GM12865 (cell line): ENCODE data around the gene TECPR2.

Experiments used
- DNase-seq: peaks from one replicate; pipeline ENCODE4 v3.0.0; 2010; ENCODE audit warnings: low read depth
- H3K4me3 ChIP-seq: 2 replicates; pipeline ENCODE4 v1.5.1; 2011; ENCODE audit warnings: mild to moderate bottlenecking, low read depth, low read length, control low read depth
- CTCF ChIP-seq: IDR thresholded peaks from 2 replicates; pipeline ENCODE4 v1.5.1; 2011; ENCODE audit warnings: low read length, control low read depth, low read depth, inconsistent platforms; ENCODE audit not compliant: insufficient read depth; ENCODE audit errors: missing control alignments

Gene TECPR2

GRCh38 chr14:102485693-102486512, 123.2 kb downstream of the TECPR2 start:
- H3K4me3 ChIP-seq: no peak overlapping the region
- TF ChIP-seq CTCF: no peak
- DNase-seq: no peak

DNA sequence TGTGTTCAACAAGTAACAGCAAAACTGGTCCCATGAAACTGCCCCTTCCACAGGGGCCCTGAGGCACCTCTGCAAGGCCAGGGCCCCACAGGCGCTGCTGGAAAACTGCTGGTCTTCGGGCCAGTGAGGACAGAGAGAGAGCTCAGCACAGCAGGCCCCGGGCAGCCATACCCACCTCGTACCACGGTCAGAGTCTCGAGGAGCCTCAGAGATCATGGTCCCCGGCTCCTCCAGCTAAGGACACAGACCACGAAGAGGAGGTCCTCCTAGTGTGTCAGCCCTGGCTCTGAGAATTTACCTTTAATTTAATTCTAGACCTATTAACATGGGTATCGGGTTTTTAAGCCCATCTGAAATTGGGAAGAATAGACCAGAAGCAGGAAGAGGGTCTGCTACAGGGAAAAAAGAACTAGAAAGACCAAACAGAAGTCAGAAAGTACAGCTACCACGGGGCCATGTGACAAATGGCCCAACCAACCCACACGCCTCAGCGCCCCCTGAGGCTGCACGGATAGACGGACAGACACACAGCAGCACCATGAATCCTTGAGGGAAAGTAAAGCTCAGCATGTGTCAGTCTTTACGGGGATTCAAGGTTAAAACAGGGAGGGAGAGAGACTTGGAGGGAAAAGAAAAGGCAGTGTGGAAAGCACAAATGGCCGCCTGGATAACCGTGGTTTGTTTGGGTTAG, 123.9 kb downstream of the TECPR2 start:
- H3K4me3 ChIP-seq: no peak overlapping the region
- DNase-seq: no peak
- TF ChIP-seq CTCF: no peak

DNA sequence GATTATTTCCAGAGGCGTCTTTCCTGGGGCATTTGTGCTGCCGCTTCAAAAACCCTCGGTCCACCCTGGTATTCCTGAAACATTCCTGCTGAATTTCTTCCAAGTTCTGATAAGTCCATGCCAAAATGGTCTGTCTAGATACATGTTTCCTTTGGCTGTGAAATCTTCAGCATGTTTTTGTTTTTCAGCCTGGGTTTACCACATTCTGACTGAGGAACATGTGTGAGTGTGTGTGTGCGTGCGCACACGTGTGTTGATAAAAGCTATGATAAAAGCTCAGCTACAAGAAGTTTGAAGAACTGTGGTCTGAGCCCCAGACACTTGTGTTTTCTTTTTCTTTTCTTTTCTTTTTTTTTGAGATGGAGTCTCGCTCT, 124.5 kb downstream of the TECPR2 start:
- H3K4me3 ChIP-seq: no peak overlapping the region
- DNase-seq: no peak
- TF ChIP-seq CTCF: no peak

DNA sequence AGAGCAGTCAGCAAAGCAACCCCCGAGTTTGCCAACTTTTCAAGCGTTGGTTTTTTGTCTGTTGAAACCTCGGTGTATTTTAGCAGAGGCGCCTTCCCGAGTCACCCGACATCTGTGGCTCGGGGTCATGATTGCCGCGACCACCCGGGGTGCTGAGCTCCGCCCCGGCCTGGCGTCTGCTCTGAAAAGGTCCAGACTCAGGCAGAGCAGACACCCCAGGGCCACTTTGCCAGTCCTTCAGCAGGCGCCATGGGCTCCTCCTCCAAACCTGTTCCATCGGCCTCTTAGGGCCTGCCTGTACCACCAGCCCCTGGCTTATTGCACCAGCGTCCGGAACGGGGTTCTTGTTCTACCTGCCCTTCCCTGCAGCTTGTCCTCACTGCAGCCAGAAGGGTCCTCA, 127.7 kb downstream of the TECPR2 start:
- DNase-seq: no peak
- TF ChIP-seq CTCF: no peak
- H3K4me3 ChIP-seq: no peak overlapping the region

GRCh38 chr14:102491366-102491765, 128.6 kb downstream of the TECPR2 start:
- TF ChIP-seq CTCF: no peak
- no peak for DNase-seq
- H3K4me3 ChIP-seq: no peak overlapping the region

DNA sequence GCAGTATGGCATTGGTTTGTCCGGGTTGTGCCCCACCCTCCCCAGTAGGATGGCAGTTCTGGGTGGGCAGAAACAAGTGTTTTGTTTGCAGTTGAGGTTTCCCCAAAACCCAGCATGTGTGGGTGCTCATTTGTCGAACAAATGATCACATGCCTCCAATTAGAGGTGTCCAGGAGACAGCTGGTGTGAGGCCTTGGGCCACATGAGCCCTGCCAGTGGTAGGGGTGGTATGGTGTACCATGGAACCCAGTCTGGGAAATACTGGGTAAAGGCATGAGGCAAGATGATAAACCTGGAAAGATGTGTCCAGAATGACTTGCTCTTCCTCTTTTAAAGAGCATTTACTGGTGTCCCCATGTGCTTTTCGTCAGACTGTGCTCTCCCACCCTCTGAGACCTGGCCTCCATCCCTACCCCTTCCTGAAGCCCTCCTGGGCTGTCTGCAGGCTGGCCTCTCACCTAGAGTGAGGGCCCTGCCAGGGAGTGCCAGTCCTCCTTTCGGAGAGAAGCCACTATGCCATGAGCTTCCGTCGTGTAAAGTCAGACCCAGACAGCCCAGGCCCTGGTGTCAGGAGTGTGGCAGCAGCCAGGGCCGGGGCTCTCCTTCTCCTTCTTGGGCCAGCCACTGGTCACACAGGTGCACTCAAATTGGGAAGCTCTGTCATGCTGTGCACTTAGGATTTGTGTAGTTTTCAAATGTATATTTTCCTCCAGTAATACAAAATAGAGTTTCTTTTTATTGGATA, 129.2 kb downstream of the TECPR2 start:
- H3K4me3 ChIP-seq: no peak overlapping the region
- no peak for DNase-seq
- no peak for TF ChIP-seq CTCF
